ENCODE data around the gene PLCB4. TPM values are rescaled to one million over a fixed set of nuclear protein-coding genes. Genes with fewer than 3 reads are reported as not detected.

The PLCB4 gene
- total RNA-seq, 1 experiment from 2014 or later = 10.1 TPM

DNA sequence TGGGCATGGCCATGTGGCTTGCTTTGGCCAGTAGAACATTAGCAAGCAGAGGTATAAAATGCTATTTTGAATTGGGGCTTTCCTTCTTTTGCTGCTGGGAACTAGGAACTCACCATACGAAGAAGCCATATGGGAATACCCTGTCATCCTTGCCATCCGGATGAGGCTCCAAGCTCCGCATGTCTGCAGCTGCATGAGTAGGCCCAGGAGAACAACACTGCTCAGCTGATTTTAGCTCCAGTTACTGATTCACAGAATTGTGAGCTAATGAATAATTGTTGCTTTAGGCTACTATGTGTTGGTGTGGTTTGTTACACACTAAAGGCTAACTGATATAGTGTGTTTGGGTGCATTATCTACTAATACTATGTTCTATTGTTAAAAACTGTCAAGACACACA is 2.7 kb upstream of the PLCB4 start:
- H4K20me1 ChIP-seq (ENCODE audit: control insufficient read depth, insufficient read depth, insufficient read length) = no peaks in the 10 kb centered on the region
- no peak overlapping the region for H4K91ac ChIP-seq (ENCODE audit: insufficient read length, low read depth, low read length)
- H3K27ac Mint-ChIP-seq = no peak overlapping the region
- H3K79me2 ChIP-seq (ENCODE audit: insufficient read depth, low read length) = no peaks in the 10 kb centered on the region
- H3K4me1 Mint-ChIP-seq = peaks cover 20 to 24% of the 10 kb centered on the region in 2 experiments
- H3K9me3 Mint-ChIP-seq = no peaks in the 10 kb centered on the region
- DNase-seq = no peak
- TF ChIP-seq, protein P1, sequence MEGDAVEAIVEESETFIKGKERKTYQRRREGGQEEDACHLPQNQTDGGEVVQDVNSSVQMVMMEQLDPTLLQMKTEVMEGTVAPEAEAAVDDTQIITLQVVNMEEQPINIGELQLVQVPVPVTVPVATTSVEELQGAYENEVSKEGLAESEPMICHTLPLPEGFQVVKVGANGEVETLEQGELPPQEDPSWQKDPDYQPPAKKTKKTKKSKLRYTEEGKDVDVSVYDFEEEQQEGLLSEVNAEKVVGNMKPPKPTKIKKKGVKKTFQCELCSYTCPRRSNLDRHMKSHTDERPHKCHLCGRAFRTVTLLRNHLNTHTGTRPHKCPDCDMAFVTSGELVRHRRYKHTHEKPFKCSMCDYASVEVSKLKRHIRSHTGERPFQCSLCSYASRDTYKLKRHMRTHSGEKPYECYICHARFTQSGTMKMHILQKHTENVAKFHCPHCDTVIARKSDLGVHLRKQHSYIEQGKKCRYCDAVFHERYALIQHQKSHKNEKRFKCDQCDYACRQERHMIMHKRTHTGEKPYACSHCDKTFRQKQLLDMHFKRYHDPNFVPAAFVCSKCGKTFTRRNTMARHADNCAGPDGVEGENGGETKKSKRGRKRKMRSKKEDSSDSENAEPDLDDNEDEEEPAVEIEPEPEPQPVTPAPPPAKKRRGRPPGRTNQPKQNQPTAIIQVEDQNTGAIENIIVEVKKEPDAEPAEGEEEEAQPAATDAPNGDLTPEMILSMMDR (conservative IDR thresholded peaks at IDR 0.05) = no peak
- no peak overlapping the region for H3K23ac ChIP-seq (ENCODE audit: insufficient read length, low read depth, low read length)
- no peak overlapping the region for H3K4me2 ChIP-seq (ENCODE audit: insufficient read depth, insufficient read length, low read length)
- H3K4me1 ChIP-seq (ENCODE audit: insufficient read depth, low read length) = no peaks in the 10 kb centered on the region
- H3K14ac ChIP-seq (ENCODE audit: insufficient read depth, low read length) = no peak overlapping the region
- H3K9me3 ChIP-seq (ENCODE audit: control insufficient read depth, low read depth, low read length) = no peaks in the 10 kb centered on the region
- no peak overlapping the region for H2BK15ac ChIP-seq (ENCODE audit: low read depth, low read length)
- no peak overlapping the region for H3T11ph ChIP-seq (ENCODE audit: low read length)
- peaks cover 14% of the 10 kb centered on the region for H3K23me2 ChIP-seq (ENCODE audit: insufficient read length, low read depth, low read length, poor library complexity, severe bottlenecking)
- no peaks in the 10 kb centered on the region for H3K27me3 ChIP-seq (ENCODE audit: insufficient read depth, low read length)
- H3K27ac ChIP-seq (ENCODE audit: insufficient read length, low read depth, low read length) = no peak overlapping the region
- no peak overlapping the region for H2AFZ ChIP-seq (ENCODE audit: low read length)
- H3K56ac ChIP-seq (ENCODE audit: insufficient read length, low read depth, low read length) = no peak overlapping the region
- H2BK5ac ChIP-seq (ENCODE audit: insufficient read length, low read length) = no peak overlapping the region
- H2BK20ac ChIP-seq (ENCODE audit: low read depth, low read length, poor library complexity, severe bottlenecking) = no peak overlapping the region
- no peaks in the 10 kb centered on the region; the same call in 1 of the 2 replicates for H3K27me3 Mint-ChIP-seq (ENCODE audit: low read depth)
- H3K4ac ChIP-seq (ENCODE audit: low read depth, low read length) = no peak overlapping the region
- no peak overlapping the region for H4K5ac ChIP-seq (ENCODE audit: insufficient read length, low read depth, low read length)
- no peak overlapping the region for H3K9ac ChIP-seq (ENCODE audit: extremely low read depth, insufficient read length, low read length)
- no peak overlapping the region for H2BK12ac ChIP-seq (ENCODE audit: insufficient read length, low read depth, low read length)
- H3K36me3 Mint-ChIP-seq (ENCODE audit: insufficient read depth in 1 of 3, low read depth in 3 of 3) = no peaks in the 10 kb centered on the region; a peak in 1 of 7 replicates
- H4K8ac ChIP-seq (replicated peaks; ENCODE audit: insufficient read length, low read depth, low read length) = no peak overlapping the region
- H2AK5ac ChIP-seq (ENCODE audit: insufficient read length, low read length) = no peak overlapping the region
- no peak overlapping the region for H2BK120ac ChIP-seq (ENCODE audit: low read depth, low read length, poor library complexity, severe bottlenecking)
- H3K18ac ChIP-seq (ENCODE audit: insufficient read length, low read depth, low read length) = no peak overlapping the region
- no peak overlapping the region for H3K4me3 Mint-ChIP-seq
- WGBS (ENCODE audit: extremely low coverage, insufficient read length, low lambda C conversion rate) = no CpG with 5 or more reads among the region's 3 CpGs
- no peaks in the 10 kb centered on the region for H3K79me1 ChIP-seq (ENCODE audit: insufficient read depth, low read depth, low read length, poor library complexity, severe bottlenecking)
